GM19468 (cell line): ENCODE data around the gene PRPF18.
"Not testable (repeated sequence)": the region's sequence is repeated elsewhere in the genome, so short reads cannot be mapped to it uniquely, and the experiment has no call there.

ENCODE experiments used
- ATAC-seq: cut with Tn5 transposase; IDR thresholded peaks from one replicate; pipeline ENCODE4 v1.9.1; 2021; ENCODE audit warnings: mild to moderate bottlenecking, moderate library complexity, moderate number of reproducible peaks; ENCODE audit not compliant: unreplicated experiment; ENCODE audit errors: extremely low read depth

The PRPF18 gene, protein sequence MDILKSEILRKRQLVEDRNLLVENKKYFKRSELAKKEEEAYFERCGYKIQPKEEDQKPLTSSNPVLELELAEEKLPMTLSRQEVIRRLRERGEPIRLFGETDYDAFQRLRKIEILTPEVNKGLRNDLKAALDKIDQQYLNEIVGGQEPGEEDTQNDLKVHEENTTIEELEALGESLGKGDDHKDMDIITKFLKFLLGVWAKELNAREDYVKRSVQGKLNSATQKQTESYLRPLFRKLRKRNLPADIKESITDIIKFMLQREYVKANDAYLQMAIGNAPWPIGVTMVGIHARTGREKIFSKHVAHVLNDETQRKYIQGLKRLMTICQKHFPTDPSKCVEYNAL

DNA sequence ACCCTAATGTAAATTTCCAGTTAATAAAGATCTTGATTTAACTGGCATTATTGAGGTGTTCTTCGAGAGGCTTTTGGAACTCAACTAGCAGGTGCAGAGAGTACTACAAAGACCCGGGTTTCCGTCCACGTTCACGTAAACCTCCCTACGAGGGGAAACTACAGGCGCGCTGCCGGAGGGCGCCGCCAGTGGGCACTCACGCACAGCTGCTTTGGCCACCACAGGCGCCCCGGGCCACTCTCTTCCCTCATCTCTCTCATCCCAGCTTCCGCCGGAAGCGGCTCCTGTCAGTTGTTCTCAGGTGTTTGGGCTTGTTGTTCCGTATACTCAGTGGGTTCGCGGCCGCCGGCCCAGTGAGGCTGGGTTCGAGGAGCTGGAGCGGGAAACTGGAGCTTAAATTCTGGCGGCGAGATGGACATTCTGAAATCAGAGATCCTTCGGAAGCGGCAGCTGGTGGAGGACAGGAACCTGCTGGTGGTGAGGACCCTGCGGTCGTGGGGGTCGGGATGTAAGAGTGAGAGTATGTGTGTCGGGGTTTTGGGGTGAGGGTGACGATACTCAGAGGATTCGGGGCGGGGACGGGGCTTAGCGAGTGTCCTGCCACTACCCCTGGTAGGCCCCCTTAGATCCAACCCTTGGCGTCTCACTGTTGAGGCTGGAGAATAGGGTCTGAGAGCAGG, at the start of gene PRPF18:
PRPF18 (plus strand) TSS at position 290 of the 680 bp plus-strand sequence; CDS start at position 412, 122 bp downstream.
- ATAC-seq, result peak; percentile 96

DNA sequence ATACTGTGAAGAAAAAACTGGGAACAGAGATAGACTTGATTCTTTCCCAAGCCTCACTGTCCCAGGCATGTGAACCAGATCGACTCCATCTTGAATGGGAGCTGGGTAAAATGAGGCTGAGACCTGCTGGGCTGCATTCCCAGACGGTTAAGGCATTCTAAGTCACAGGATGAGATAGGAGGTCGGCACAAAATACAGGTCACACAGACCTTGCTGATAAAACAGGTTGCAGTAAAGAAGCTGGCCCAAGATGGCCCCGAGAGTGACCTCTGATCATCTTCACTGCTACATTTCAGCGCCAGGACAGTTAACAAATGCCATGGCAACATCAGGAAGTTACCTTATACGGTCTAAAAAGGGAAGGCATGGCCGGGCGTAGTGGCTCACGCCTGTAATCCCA, 48.8 kb upstream of the PRPF18 start:
- ATAC-seq, result not testable (repeated sequence)

DNA sequence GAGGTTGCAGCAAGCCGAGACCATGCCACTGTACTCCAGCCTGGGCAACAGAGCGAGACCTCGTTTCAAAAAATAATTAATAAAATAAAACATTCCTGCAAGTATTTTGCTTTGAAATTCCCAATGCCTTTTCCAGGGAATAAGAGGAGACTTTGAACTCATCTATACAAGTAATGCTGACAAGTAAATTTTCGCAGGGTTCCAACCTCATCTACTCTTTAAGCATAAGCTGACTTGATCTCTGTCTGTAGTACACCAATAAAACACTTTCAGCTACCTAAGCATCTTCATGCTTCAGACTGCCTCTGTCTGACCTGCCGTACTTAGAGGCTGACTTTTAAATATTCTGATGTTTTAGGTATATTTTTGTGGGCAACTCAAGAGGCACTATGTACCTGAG, 44.2 kb upstream of the PRPF18 start:
- ATAC-seq, result no peak

DNA sequence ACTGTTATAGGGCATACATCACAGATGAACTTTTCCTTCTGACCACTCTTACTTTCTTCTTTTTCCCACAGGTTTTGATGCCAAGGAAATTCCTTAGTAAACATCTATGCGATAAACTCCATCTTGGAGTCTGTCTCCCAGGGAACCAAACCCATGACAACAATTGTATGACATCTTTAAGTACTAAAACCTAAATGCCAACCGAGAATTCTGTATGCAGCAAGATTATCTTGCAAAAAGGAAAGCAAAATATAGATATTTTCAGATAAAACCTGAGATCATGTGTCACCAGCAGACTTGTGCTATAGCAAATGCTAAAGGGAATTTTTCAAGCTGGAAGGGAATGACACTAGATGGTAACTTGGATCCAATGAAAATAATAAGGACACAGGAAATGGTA, 36.0 kb upstream of the PRPF18 start:
- no peak for ATAC-seq

DNA sequence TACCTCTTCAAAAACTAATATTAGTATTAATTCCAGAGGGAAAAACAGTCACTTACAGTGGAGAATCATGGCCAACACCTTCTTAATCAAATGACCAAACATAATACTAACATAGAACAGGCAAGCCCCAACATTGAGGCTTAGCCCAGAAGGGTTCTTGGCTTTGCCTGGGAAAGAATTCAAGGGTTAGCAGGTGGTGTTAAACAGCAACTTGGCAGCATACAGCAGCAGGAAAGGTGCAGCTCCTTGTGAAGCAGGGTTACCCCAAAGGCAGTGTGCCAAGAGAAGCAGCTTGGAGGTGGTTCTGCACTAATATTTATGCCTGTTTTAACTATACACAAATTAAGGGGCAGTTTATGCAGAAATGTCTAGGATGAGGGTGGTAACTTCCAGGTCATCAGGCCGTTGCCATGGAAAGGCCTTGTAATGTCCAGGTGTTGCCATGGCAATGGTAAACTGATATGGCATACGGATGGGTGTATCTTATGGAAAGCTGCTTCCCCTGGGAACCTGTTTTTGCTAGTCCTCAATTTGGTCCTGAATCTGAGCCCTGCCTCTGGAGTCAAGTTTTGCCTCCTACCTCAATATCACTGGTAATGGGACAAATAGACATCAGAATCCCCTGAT, 30.8 kb upstream of the PRPF18 start:
- no peak for ATAC-seq

DNA sequence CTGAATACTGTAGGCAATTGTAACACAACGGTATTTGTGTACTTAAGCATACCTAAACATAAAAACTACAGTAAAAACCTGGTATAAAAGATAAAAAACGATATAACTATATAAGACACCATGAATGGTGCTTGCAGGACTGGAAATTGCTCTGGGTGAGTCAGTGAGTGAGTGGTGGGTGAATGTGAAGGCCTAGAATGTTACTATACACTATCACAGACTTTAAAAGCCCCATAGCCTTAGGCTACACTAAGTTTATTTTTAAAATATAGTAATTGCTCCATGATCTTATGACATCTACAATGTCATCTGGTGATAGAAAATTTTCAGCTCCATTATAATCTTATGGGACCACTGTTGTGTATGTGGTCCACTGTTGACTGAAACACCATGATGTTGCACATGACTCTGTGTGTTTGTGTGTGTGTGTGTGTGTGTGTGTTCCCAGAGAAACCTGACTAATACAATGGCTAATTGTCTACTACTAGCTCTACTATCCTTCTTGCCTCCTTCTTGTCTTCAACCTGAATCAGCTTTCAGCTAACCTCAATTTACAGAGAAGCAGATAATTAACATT, 27.6 kb upstream of the PRPF18 start:
- ATAC-seq, result no peak

DNA sequence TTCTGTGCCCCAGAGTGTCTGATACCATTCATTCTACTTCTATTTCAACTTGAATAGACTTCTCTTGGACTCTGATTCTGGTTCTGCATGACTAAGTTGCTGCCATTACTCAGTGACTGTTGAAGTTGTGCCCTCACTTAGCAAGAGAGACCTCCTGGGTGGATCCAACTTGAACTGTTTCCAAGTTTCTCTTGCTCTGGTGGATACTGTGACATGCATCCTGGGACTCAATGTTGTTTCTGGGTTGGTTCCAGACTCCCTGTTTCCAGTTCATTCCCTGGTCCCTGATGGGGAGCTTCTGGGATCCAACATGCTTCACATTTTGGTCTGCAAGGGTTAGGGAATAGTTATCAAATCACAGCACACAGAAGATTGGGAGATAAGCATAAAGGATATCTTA, 26.2 kb upstream of the PRPF18 start:
- no peak for ATAC-seq

DNA sequence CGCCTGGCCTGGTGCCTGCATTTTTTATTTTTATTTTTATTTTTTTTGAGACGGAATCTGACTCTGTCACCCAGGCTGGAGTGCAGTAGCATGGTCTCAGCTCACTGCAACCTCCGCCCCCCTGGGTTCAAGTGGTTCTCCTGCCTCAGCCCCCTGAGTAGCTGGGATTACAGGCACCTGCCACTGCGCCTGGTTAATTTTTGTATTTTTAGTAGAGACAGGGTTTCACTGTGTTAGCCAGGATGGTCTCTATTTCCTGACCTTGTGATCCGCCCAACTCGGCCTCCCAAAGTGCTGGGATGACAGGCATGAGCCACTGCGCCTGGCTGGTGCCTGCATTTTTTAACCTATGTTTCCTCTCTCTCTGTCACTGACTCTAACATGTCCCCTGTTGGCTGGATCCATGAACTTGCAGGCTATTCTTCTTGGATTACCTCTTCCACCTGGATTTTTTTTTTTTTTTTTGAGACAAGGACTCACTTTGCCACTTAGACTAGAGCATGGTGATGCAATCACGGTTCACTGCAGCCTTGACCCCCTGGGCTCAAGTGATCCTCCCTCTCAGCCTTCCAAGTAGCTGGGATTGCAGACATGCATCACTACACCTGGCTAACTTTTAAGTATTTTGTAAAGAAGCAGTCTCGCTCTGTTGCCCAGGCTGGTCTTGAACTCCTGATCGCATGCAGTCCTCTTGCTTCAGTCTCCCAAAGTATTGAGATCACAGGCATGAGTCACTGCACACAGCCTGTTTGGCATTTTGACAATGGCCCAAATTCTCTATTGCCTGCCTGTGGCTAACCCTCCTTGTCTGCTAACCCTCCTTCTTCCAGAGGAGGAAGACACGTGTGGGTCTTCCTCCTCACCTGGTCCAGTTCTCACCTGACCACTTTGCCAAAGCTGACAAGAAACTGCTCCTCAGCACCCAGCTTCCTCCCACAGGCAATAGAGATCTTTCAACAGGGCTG, 23.0 kb upstream of the PRPF18 start:
- no peak for ATAC-seq

DNA sequence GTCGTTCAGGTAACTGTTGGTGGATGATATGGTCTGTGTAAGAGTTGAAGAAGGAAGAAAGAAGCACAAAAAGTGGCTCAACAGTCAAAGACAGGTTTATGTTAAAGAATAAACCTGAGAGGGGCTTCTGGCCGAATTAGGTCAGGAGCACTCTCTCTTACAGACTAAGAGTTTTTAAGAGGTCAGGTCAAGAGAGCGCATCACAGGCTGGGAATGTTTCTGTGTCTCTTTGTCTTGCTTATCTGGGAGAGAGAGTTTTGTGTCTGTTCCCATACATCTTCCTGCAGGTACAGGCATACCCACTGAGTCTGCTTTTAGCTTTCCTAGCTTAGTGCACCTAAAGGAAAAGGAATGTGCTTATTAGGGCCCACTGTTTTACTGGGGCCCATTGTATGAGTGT, 22.2 kb upstream of the PRPF18 start:
- ATAC-seq, result no peak

DNA sequence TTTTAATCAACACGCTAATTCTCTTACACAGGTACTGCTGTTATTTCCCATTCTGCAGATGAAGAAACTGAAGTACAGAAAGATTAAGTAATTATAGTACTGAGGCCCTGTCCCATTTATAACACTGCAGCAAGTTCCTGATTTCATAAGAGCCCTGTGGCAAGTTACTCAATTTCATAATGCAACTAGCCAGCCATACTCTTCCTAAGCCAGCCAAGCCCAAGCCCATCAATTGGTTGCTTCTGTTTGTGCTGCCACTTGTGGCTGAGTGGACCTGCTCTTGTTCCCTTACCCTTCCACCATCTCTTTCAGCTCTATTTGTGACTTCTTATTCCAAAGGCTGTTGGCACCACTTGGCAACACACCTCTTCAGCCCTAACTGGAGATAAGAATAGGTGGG, 19.7 kb upstream of the PRPF18 start:
- no peak for ATAC-seq

DNA sequence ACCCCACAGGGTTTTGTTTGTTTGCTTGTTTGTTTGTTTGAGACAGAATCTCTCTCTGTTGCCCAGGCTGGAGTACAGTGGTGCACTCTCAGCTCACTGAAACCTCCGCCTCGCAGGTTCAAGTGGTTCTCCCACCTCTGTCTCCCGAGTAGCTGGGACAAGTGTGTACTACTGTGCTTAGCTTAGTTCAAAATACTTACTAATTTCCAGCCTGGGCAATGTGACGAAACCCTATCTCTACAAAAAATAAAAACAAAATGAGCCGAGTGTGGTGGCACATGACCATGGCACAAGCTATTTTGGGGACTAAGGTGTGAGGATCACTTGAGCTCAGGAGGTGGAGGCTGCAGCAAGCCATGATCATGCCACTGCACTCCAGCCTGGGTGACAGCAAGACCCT, 15.2 kb upstream of the PRPF18 start:
- no peak for ATAC-seq

DNA sequence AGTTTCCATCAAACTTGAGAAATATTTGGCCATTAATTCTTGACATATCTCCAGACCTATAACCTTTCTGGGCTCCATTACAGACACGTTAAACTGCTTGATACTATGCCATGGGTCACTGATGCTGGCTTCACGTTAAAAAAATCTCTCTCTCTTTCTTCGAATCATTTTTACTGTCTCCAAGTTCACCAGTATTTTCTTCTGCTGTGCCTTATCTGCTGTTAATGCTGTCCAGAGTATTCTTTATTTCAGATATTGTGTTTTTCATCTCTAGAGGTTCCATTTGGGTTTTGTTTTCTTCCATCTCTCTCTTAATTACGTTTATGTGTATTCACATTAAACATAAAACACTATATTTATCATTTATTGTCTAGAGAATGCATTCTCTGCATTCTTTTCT, 12.8 kb upstream of the PRPF18 start:
- ATAC-seq, result no peak

DNA sequence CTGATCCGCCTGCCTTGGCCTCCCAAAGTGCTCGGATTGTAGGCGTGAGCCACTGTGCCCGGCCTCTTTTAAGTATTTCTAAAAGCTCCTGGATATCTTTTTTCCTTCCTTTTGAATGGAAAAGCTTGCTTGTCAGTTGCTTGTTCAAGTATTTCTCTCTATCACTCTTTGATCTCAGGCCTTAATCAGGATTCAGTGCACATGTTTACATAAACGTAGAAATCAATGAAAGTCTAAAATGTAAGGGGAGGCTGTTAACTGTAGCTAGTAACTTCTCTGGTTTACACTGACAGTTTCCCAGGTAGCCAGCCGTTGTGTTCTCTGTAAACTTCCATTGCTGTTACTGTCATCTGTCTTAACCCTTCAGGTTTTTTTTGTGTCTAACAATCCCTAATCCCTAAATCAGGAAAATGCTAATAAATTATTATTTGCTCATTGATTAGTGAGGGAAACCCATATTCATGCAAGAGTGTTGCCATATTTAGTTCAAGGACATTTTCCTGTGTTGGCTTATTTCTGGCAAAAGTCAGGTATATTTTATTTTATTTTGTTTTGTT, 1.5 kb upstream of the PRPF18 start:
- ATAC-seq, result no peak

DNA sequence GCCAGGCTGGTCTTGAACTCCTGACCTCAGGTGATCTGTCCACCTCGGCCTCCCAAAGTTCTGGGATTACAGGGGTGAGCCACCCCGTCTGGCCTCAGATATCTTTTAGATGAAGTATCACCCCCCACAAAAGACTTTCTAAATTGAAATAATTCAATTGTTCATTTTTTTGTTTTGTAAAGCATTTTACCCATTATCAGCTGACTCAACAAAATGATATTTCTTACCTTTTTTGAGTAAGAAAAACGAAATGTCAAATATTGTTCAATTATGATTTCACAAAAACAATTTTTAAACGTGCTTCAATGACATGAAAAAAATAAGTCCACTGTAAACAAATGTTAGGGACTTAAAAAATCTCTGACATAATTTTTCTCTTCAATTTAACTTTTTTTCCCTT, 822 bp upstream of the PRPF18 start:
- no peak for ATAC-seq

DNA sequence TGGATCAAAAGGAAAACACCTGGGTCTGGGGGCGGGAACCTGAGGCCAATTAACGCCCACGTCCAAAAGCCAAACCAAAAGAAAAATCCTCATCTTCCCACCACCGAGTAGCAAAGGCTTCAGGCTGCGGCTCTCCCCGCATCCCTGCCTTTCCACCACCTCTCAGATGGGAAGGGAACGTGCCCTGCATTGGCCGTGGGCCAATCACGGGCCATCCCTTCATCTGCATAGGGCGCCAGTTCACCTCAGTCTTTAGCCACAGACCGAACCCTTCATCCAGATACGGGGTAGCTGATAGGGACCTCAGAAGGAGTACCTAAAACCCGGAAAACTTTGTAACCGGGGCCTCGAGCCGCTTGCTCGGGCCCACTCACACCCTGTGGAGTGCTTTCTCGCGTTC, 626 bp downstream of the PRPF18 start:
- no peak for ATAC-seq

DNA sequence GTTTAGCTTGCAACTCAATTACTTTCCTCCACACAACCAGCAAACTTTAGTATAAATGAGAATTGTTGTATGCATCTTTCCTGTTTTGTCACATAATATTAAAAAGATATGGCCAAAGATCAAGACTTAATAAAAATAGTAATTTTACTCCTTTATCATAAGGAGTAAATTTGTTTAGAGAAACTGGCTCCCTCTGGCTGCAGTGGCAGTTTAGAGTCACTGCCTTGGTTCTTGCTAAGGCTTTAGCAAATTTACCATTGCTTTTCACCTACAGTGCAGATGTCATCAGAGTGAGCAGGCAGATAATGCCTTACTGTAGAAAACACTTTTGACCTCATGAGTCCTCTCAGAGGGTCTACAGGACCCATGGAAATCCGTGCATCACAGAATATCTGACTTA, 2.6 kb downstream of the PRPF18 start:
- no peak for ATAC-seq

DNA sequence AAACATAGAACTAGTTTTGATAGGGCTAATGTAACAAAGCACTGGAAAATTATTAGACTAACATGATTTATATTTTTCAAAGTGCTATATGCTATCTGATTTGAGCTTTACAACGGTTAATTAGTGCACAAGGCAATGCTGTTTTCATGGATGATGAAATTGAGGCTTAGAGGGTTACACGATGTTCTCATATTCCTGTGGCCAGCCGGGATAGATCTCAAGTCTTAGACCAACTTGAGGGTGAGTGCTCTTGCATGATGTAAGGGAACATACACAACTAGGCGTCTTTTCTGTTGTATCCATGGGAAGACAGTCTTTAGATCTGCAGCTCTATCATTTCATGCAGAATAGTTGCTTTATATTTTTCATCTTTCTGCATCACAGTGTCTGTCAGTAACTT, 4.1 kb downstream of the PRPF18 start:
- no peak for ATAC-seq

DNA sequence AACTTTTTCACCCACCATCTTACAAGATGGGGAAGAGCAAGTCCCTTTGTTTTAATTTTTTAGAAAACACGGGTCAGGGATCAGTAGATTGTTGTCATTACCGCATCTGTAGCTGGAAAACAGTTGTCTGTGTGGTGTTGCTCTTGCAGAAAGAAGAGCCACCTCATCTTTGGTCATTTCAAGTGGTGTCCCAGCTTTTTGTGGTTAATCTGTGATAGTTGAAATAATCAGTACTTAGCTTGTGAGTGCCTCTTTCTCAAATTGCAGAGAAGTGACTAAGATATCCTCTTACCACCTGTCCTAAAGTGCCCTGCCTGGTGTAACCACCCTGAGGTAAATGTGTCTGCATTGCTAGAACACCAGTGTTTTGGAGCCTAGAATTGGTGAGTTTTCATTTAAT, 5.5 kb downstream of the PRPF18 start:
- ATAC-seq, result no peak

DNA sequence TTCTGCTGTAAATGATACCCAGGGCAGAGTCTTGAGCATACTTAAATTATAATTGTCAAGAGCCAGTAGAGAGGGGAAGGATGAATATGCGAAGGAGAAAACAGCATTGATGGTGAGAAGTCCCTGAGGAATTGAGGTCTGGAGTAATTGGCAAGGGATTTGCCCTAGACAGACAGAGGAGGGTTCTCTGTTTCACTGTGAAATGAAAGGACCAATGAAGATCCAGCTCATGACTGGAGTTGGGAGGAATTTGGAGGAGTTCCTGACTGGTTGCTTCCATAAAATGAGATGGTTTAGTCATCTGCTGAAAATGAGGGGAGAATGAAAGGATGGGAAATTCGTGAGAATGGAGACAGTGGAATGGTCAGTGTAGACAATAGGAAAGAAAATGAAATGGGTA, 6.8 kb downstream of the PRPF18 start:
- ATAC-seq, result no peak

DNA sequence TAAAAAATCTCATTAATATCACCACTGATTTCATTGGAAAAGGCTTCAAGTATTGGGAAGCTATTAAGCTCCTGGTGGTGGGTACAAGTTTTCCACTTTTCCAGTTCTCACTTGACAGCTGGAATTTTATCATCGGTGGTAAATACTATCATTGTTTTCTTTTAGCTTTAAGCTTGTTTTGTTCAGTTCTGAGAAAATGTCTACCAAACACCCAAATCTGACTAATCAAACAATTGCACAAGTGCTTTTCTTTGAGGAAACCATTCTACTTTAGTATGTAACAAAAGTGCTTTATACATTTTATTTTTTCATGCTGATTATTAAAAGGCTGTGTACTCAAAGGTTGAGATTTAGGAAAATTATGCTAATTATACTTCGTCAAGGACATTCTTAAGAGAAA, 7.9 kb downstream of the PRPF18 start:
- no peak for ATAC-seq
